ENCODE results near the gene RCAN2. TPM values are rescaled to one million over a fixed set of nuclear protein-coding genes. Genes with fewer than 3 reads are reported as not detected.

RCAN2 gene
- total and polyA plus RNA-seq, 7 experiments from 2014 or later: 1.0 TPM; not detected in 6

DNA sequence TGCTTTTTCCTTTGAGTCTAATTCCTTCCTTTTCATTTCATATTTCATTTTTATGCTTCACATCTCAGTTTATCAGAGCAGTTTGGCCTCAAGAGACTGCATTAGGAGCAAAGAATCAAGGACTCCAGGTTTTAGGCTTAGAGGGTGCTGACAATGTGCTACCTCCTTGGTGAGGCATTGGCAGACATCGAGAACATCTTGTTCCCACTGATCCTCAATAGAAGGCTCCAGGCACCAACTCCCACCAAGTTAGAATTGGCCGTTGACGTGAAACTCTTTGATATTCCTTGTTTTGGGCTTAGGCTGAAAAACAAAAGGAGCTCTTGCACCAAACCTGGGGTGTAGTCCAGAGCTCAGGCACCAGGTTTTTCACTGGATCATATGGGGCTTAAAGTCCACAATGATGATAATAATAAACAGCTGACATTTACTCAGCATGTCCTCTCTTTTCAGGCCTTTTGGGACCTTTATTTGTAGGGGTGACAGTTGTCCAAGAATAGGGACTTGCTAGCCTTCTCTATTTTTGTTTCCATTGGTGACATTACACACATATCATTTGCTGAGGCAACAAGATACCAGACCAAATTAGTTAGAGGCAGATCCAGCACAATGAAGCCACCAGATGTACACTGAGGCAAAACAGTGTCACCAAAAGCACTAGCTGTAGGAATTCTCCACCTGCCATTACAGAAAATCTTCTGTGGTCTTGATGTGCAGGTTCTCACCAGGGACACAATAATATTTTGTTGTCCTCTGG is 239.5 kb downstream of the RCAN2 start:
- intact Hi-C loops (cut with micrococcal nuclease): no loop called here
- H3K9me3 Mint-ChIP-seq: no peaks in the 10 kb centered on the region
- Histone ChIP-seq H3K4me3 (ENCODE audit: low read length) (no peak overlapping the region), H3K27ac (ENCODE audit: low read depth, low read length) (no peak overlapping the region), H3K36me3 (ENCODE audit: control insufficient read depth in 2 of 3, insufficient read depth in 3 of 3, low read length in 3 of 3) (no peaks in the 10 kb centered on the region), H3K4me1 (ENCODE audit: control insufficient read depth in 2 of 2, insufficient read depth in 2 of 2, low read length in 2 of 2) (no peaks in the 10 kb centered on the region), H3K9me3 (ENCODE audit: control insufficient read depth in 2 of 3, low read length in 3 of 3) (no peaks in the 10 kb centered on the region), H3K27me3 (ENCODE audit: control insufficient read depth in 2 of 2, insufficient read depth in 2 of 2, low read length in 2 of 2) (no peaks in the 10 kb centered on the region)
- no peak for ATAC-seq
- H3K27me3 Mint-ChIP-seq: peaks cover 0 to 13% (median 8%) of the 10 kb centered on the region in 5 donors
- no peaks in the 10 kb centered on the region for H3K36me3 Mint-ChIP-seq
- ChIA-PET POLR2A (no interaction called here), CTCF (no interaction called here)
- H3K4me1 Mint-ChIP-seq: no peaks in the 10 kb centered on the region
- no peak overlapping the region for H3K4me3 Mint-ChIP-seq
- H3K27ac Mint-ChIP-seq: no peak overlapping the region
- no peak for DNase-seq

DNA sequence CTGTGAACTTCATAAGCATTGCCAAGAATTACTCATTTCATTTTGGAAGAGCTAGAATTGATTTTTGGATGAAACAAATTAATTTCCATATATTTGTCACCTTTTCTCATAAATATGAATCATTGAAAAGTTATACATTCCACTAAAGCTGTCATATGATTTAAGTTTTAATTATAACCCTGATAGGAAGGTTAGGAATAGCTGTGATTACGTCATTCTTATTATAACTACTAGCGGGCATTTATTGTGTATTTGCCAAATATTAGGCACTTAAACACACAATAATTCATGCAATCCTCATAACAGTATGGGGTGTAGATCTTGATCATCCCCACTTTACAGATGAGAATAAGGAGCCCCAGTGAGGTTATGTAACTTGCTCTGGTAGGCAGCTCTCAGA is 243.1 kb downstream of the RCAN2 start:
- no peaks in the 10 kb centered on the region for H3K4me1 ChIP-seq (ENCODE audit: control insufficient read depth in 2 of 2, insufficient read depth in 2 of 2, low read length in 2 of 2)
- no peak overlapping the region for H3K27ac ChIP-seq (ENCODE audit: low read depth, low read length)
- Mint-ChIP-seq H3K4me1 (peaks cover 0 to 4% (median 3%) of the 10 kb centered on the region in 7 donors), H3K27me3 (peaks cover 0 to 13% (median 8%) of the 10 kb centered on the region in 5 donors), H3K27ac (no peak overlapping the region), H3K36me3 (no peaks in the 10 kb centered on the region), H3K9me3 (no peaks in the 10 kb centered on the region), H3K4me3 (no peak overlapping the region)
- H3K9me3 ChIP-seq (ENCODE audit: control insufficient read depth in 2 of 3, low read length in 3 of 3): no peaks in the 10 kb centered on the region
- DNase-seq: no peak
- H3K36me3 ChIP-seq (ENCODE audit: control insufficient read depth in 2 of 3, insufficient read depth in 3 of 3, low read length in 3 of 3): no peaks in the 10 kb centered on the region
- no peak for ATAC-seq
- POLR2A ChIA-PET: no interaction called here
- CTCF ChIA-PET: no interaction called here
- intact Hi-C loops (cut with micrococcal nuclease): no loop called here
- no peak overlapping the region for H3K4me3 ChIP-seq (ENCODE audit: low read length)
- no peaks in the 10 kb centered on the region for H3K27me3 ChIP-seq (ENCODE audit: control insufficient read depth in 2 of 2, insufficient read depth in 2 of 2, low read length in 2 of 2)

DNA sequence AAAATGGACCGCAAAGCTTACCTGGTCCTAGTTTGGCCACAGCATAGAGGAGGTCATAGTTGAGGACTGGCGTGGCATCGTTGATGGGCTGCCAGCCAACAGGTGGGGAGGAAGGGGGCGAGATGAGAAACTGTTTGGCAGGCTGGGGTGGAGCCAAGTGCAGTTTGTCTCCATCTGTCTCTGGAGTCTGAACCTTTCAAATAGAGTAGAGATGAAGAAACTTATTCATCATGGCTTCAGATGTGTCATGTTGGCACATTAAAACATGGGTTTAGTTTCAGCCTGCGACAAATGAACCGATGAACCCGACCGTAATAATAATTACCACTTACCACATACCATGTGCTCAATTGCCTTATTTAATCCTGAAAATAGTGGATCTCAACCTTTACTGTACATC is 244.5 kb downstream of the RCAN2 start:
- H3K4me1 ChIP-seq (ENCODE audit: control insufficient read depth in 2 of 2, insufficient read depth in 2 of 2, low read length in 2 of 2): no peaks in the 10 kb centered on the region
- Mint-ChIP-seq H3K4me3 (no peak overlapping the region), H3K4me1 (peaks cover 0 to 4% (median 3%) of the 10 kb centered on the region in 7 donors), H3K27ac (no peak overlapping the region), H3K9me3 (no peaks in the 10 kb centered on the region), H3K36me3 (no peaks in the 10 kb centered on the region), H3K27me3 (peaks cover 0 to 13% (median 8%) of the 10 kb centered on the region in 5 donors)
- H3K9me3 ChIP-seq (ENCODE audit: control insufficient read depth in 2 of 3, low read length in 3 of 3): no peaks in the 10 kb centered on the region
- ATAC-seq: no peak
- ChIA-PET CTCF (no interaction called here), POLR2A (no interaction called here)
- no peaks in the 10 kb centered on the region for H3K27me3 ChIP-seq (ENCODE audit: control insufficient read depth in 2 of 2, insufficient read depth in 2 of 2, low read length in 2 of 2)
- H3K36me3 ChIP-seq (ENCODE audit: control insufficient read depth in 2 of 3, insufficient read depth in 3 of 3, low read length in 3 of 3): no peaks in the 10 kb centered on the region
- intact Hi-C loops (cut with micrococcal nuclease): no loop called here
- DNase-seq: no peak
- H3K27ac ChIP-seq (ENCODE audit: low read depth, low read length): no peak overlapping the region
- no peak overlapping the region for H3K4me3 ChIP-seq (ENCODE audit: low read length)

DNA sequence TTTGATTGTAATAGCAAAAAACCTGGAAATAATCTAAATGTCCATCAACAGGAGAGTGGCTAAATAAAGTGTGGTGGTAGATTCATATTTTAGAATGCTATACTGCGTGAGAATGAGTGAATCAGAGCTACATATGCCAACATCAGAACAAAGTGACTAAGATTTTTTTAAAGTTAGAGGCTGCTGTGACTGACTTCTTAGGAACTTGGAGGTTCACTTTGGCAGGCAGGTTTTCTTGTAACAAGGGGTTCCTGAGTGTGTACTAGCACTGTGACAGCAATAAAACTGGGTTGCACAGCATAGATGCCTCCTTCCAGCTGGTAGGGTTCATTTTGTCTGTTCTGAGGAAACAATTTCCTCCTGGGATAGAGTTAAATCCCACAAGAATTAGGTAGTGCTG is 245.2 kb downstream of the RCAN2 start:
- peaks cover 0 to 13% (median 8%) of the 10 kb centered on the region in 5 donors for H3K27me3 Mint-ChIP-seq
- intact Hi-C loops (cut with micrococcal nuclease): no loop called here
- POLR2A ChIA-PET: no interaction called here

DNA sequence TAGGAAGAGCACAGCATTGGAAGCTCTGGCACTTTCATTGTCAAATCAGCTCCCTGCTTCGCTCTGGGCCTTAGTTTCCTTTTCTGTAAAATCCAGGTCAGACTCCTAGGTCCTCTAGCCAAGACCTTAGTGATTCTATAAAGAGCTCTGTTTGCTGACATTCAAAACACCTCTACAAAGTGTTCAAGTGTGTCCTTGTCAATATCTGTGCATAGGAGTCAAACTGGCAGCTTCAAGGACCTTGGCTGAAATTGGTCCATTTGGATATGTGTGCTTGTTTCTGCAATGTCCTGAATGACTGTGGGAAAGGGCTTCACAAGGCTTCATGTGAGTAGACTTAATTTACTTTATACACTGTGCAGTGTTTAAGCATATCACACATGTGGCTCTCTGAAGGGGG is 246.6 kb downstream of the RCAN2 start:
- Histone ChIP-seq H3K36me3 (ENCODE audit: control insufficient read depth in 2 of 3, insufficient read depth in 3 of 3, low read length in 3 of 3) (no peaks in the 10 kb centered on the region), H3K27me3 (ENCODE audit: control insufficient read depth in 2 of 2, insufficient read depth in 2 of 2, low read length in 2 of 2) (no peaks in the 10 kb centered on the region), H3K9me3 (ENCODE audit: control insufficient read depth in 2 of 3, low read length in 3 of 3) (no peaks in the 10 kb centered on the region), H3K27ac (ENCODE audit: low read depth, low read length) (no peak overlapping the region), H3K4me3 (ENCODE audit: low read length) (no peak overlapping the region), H3K4me1 (ENCODE audit: control insufficient read depth in 2 of 2, insufficient read depth in 2 of 2, low read length in 2 of 2) (no peaks in the 10 kb centered on the region)
- Mint-ChIP-seq H3K27me3 (peaks cover 3 to 16% (median 9%) of the 10 kb centered on the region in 5 donors), H3K36me3 (no peaks in the 10 kb centered on the region), H3K27ac (no peak overlapping the region), H3K4me3 (no peak overlapping the region), H3K4me1 (peaks cover 0 to 4% (median 3%) of the 10 kb centered on the region in 7 donors), H3K9me3 (no peaks in the 10 kb centered on the region)
- no peak for DNase-seq
- ChIA-PET CTCF (no interaction called here), POLR2A (no interaction called here)
- no peak for ATAC-seq
- intact Hi-C loops (cut with micrococcal nuclease): no loop called here

More for the DNA sequence above, 245.2 kb downstream of the RCAN2 start:
- no peaks in the 10 kb centered on the region for H3K27me3 ChIP-seq (ENCODE audit: control insufficient read depth in 2 of 2, insufficient read depth in 2 of 2, low read length in 2 of 2)
- Mint-ChIP-seq H3K36me3 (no peaks in the 10 kb centered on the region), H3K4me3 (no peak overlapping the region), H3K4me1 (peaks cover 0 to 4% (median 3%) of the 10 kb centered on the region in 7 donors), H3K9me3 (no peaks in the 10 kb centered on the region), H3K27ac (no peak overlapping the region)
- no peak overlapping the region for H3K27ac ChIP-seq (ENCODE audit: low read depth, low read length)
- H3K4me1 ChIP-seq (ENCODE audit: control insufficient read depth in 2 of 2, insufficient read depth in 2 of 2, low read length in 2 of 2): no peaks in the 10 kb centered on the region
- H3K9me3 ChIP-seq (ENCODE audit: control insufficient read depth in 2 of 3, low read length in 3 of 3): no peaks in the 10 kb centered on the region
- DNase-seq (no peak), ATAC-seq (no peak)
- H3K36me3 ChIP-seq (ENCODE audit: control insufficient read depth in 2 of 3, insufficient read depth in 3 of 3, low read length in 3 of 3): no peaks in the 10 kb centered on the region
- CTCF ChIA-PET: no interaction called here
- no peak overlapping the region for H3K4me3 ChIP-seq (ENCODE audit: low read length)

DNA sequence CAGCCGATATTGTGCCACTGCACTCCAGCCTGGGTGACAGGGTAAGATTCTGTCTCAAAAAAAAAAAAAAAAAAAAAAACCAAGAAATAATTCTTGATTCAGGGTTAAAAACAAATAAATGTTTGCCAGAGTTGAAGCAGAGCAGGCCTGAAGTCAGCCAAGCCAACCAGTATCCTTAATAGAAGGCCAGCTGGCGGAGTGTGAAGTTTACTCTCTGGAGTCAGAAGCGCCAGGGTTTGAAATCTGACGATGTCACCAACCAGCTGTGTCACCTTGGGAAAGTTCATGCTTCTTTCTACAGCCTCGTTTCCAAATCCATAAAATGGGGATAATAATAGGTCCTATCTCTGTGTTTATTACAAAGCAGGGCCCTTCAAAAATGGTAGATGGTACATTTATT is 247.5 kb downstream of the RCAN2 start:
- H3K4me3 Mint-ChIP-seq: no peak overlapping the region
- Histone ChIP-seq H3K9me3 (ENCODE audit: control insufficient read depth in 2 of 3, low read length in 3 of 3) (no peaks in the 10 kb centered on the region), H3K27me3 (ENCODE audit: control insufficient read depth in 2 of 2, insufficient read depth in 2 of 2, low read length in 2 of 2) (no peaks in the 10 kb centered on the region), H3K4me1 (ENCODE audit: control insufficient read depth in 2 of 2, insufficient read depth in 2 of 2, low read length in 2 of 2) (no peaks in the 10 kb centered on the region), H3K36me3 (ENCODE audit: control insufficient read depth in 2 of 3, insufficient read depth in 3 of 3, low read length in 3 of 3) (no peaks in the 10 kb centered on the region), H3K4me3 (ENCODE audit: low read length) (no peak overlapping the region), H3K27ac (ENCODE audit: low read depth, low read length) (no peak overlapping the region)
- no peak overlapping the region for H3K27ac Mint-ChIP-seq
- DNase-seq (no peak), ATAC-seq (no peak)
- intact Hi-C loops (cut with micrococcal nuclease): no loop called here
- POLR2A ChIA-PET: no interaction called here
- peaks cover 8 to 17% (median 12%) of the 10 kb centered on the region in 5 donors for H3K27me3 Mint-ChIP-seq
- H3K4me1 Mint-ChIP-seq: peaks cover 0 to 4% (median 3%) of the 10 kb centered on the region in 7 donors
- H3K9me3 Mint-ChIP-seq: no peaks in the 10 kb centered on the region
- H3K36me3 Mint-ChIP-seq: no peaks in the 10 kb centered on the region
- CTCF ChIA-PET: no interaction called here

DNA sequence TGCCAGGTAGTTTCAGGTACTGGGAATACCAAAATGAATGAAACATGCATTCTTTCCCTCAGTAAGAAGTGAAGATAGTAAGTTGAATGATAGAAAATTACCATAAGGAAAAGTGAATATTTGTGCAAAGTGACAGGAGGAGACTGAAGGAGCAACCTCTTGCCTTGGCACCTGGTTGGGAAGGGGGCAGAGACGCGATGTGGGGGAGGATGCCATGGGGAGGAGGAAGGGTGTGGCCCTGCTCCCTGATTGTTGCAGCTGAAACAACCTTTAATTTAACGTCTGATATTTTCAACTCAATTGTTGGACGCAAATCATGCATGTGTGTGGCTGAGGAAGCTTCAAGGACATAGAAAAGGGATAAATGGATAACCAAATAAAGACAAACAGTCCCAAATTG is 248.3 kb downstream of the RCAN2 start:
- ChIA-PET CTCF (no interaction called here), POLR2A (no interaction called here)
- Mint-ChIP-seq H3K27ac (no peak overlapping the region), H3K4me3 (no peak overlapping the region), H3K27me3 (peaks cover 8 to 18% (median 16%) of the 10 kb centered on the region in 5 donors), H3K9me3 (no peaks in the 10 kb centered on the region), H3K4me1 (peaks cover 0 to 4% (median 3%) of the 10 kb centered on the region in 7 donors), H3K36me3 (no peaks in the 10 kb centered on the region)
- no peak for ATAC-seq
- Histone ChIP-seq H3K27me3 (ENCODE audit: control insufficient read depth in 2 of 2, insufficient read depth in 2 of 2, low read length in 2 of 2) (no peaks in the 10 kb centered on the region), H3K9me3 (ENCODE audit: control insufficient read depth in 2 of 3, low read length in 3 of 3) (no peaks in the 10 kb centered on the region), H3K27ac (ENCODE audit: low read depth, low read length) (no peak overlapping the region), H3K4me1 (ENCODE audit: control insufficient read depth in 2 of 2, insufficient read depth in 2 of 2, low read length in 2 of 2) (no peaks in the 10 kb centered on the region), H3K4me3 (ENCODE audit: low read length) (no peak overlapping the region), H3K36me3 (ENCODE audit: control insufficient read depth in 2 of 3, insufficient read depth in 3 of 3, low read length in 3 of 3) (no peaks in the 10 kb centered on the region)
- no peak for DNase-seq
- intact Hi-C loops (cut with micrococcal nuclease): no loop called here

Measured in naive thymus-derived CD4-positive, alpha-beta T cell (primary cell).